Astrocyte (in vitro differentiated cells and primary cell): ENCODE measurements around the gene PPP1R14C.

Source experiments
- CTCF ChIP-seq: IDR thresholded peaks from 2 replicates; pipeline ENCODE4 v1.5.1; 2011; ENCODE audit warnings: low read depth, mild to moderate bottlenecking, inconsistent platforms, low read length, moderate library complexity; ENCODE audit not compliant: insufficient read depth
- EZH2 ChIP-seq: IDR thresholded peaks from 2 replicates; pipeline ENCODE4 v1.6.1; 2012; ENCODE audit warnings: mild to moderate bottlenecking, low read length, inconsistent platforms; ENCODE audit not compliant: insufficient read depth

DNA sequence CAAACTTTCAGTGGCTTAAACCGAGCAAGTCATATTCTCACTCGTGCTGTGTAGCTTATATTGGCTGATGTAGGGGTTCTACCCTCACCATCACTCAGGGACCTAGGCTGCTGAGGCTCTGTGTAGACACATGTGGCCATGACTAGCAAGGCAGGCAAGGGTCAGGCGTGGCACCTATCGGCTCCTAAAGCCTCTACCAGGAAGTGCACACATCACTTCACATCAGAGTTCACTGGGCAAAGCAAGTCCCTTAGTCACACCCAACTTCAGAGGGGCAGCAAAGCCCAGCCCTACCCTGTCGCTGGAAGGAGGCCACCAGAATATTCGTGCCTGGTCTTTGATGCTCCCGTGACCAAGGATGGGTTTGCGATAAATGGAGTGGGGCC, 42.9 kb downstream of the PPP1R14C start:
- TF ChIP-seq CTCF (no peak), EZH2 (no peak)
